GM12878 (cell line): Measurements from ENCODE around the gene TESPA1. TPM values are rescaled to one million over a fixed set of nuclear protein-coding genes. Genes with fewer than 3 reads are reported as not detected.

Experiments used
- ATAC-seq: fragments of 200-7000 bp; cut with Tn5 transposase; 3 replicates; pipeline ENCODE4 v1.9.1; 2020; ENCODE audit warnings: mild to moderate bottlenecking, moderate library complexity
- BruUV-seq: library from RNA; stranded (reverse); fragments of 400-500 nt; replicated peaks from 2 replicates; lab custom pipeline; 2021; lab: Mats Ljungman, UMichigan
- CTCF ChIA-PET: fragments of 300-600 bp; sonication (Branson Sonifier 250); formaldehyde crosslinking; extraction: SDS; loops from one replicate; lab custom pipeline; 2021; ENCODE audit warnings: inconsistent platforms; lab: Yijun Ruan, JAX
- POLR2A ChIA-PET: fragments of 350-600 bp; formaldehyde crosslinking; extraction: SDS; loops from one replicate; lab custom pipeline; 2021; ENCODE audit warnings: inconsistent platforms; lab: Charles Lee
- RAD21 ChIA-PET: fragments of 300-600 bp; sonication (Branson Sonifier 250); formaldehyde crosslinking; loops from one replicate; lab custom pipeline; 2023; ENCODE audit warnings: antibody characterized with exemption; ENCODE audit not compliant: unreplicated experiment; lab: Charles Lee
- SMC1A ChIA-PET: fragments of 300-600 bp; sonication (Branson Sonifier 250); formaldehyde crosslinking; loops from one replicate; lab custom pipeline; 2023; ENCODE audit not compliant: unreplicated experiment, uncharacterized antibody; lab: Charles Lee
- DNase-seq: peaks from one replicate; pipeline ENCODE4 v3.0.0-alpha.2; 2011; ENCODE audit warnings: low read depth, low spot score
- FAIRE-seq: peaks from 3 replicates; lab custom pipeline; 2011; peaks lifted over from hg19 to GRCh38; lab: Jason Lieb, UNC
- H2AFZ ChIP-seq: 2 replicates; pipeline ENCODE4 v1.6.0; 2011; ENCODE audit warnings: low read depth, low read length, control low read depth; ENCODE audit not compliant: control insufficient read depth
- H3K27ac ChIP-seq: 2 replicates; pipeline ENCODE4 v1.5.1; 2011; ENCODE audit warnings: control low read depth; ENCODE audit not compliant: control insufficient read depth, insufficient read depth
- H3K27me3 ChIP-seq, 2 experiments: replicated peaks in 1 of 2; 2 replicates each; pipeline versions ENCODE4 v1.6.0 to v1.6.1; 2011; ENCODE audit warnings: low read length in 1 of 2; ENCODE audit not compliant: control insufficient read depth in 2 of 2, insufficient read depth in 2 of 2
- H3K36me3 ChIP-seq, 2 experiments: 2 replicates each; pipeline ENCODE4 v1.5.1; 2011; ENCODE audit warnings: low read length in 1 of 2; ENCODE audit not compliant: control insufficient read depth in 2 of 2, insufficient read depth in 2 of 2
- H3K4me1 ChIP-seq: 2 replicates; pipeline ENCODE4 v1.6.1; 2011; ENCODE audit warnings: mild to moderate bottlenecking, low read length, moderate library complexity, mixed read lengths; ENCODE audit not compliant: control insufficient read depth, insufficient read depth
- H3K4me2 ChIP-seq: 2 replicates; pipeline ENCODE4 v1.6.0; 2011; ENCODE audit warnings: control low read depth; ENCODE audit not compliant: control insufficient read depth, insufficient read depth
- H3K4me3 ChIP-seq: fragments of 200-600 bp; sonication (generic); 2 replicates; pipeline ENCODE4 v1.5.1; 2016
- H3K79me2 ChIP-seq: 2 replicates; pipeline ENCODE4 v1.6.0; 2011; ENCODE audit warnings: low read length; ENCODE audit not compliant: control insufficient read depth, insufficient read depth
- H3K9ac ChIP-seq: 2 replicates; pipeline ENCODE4 v1.8.0; 2011; ENCODE audit warnings: low read length, control low read depth, mixed read lengths; ENCODE audit not compliant: control insufficient read depth, insufficient read depth
- H3K9me3 ChIP-seq: replicated peaks from 3 replicates; pipeline ENCODE4 v1.5.1; 2011; ENCODE audit warnings: mild to moderate bottlenecking, low read length; ENCODE audit not compliant: control insufficient read depth, insufficient read depth
- H4K20me1 ChIP-seq: 2 replicates; pipeline ENCODE4 v1.6.0; 2011; ENCODE audit not compliant: control insufficient read depth, insufficient read depth
- BHLHE40 ChIP-seq, 2 experiments: fragments of 450-650 bp in 1 of 2; IDR thresholded peaks; 2 replicates each; pipeline ENCODE4 v1.6.1; 2011 to 2017; ENCODE audit warnings: low read depth in 2 of 2, borderline replicate concordance in 1 of 2, improper control_type of control experiment in 1 of 2, low read length in 1 of 2, mild to moderate bottlenecking in 1 of 2
- DPF2 ChIP-seq: fragments of 450-650 bp; IDR thresholded peaks from 2 replicates; pipeline ENCODE4 v1.6.1; 2017; ENCODE audit warnings: mild to moderate bottlenecking
- GABPA ChIP-seq: IDR thresholded peaks from 2 replicates; pipeline ENCODE4 v1.6.1; 2014; ENCODE audit warnings: antibody characterized with exemption, low read depth, mild to moderate bottlenecking, inconsistent platforms
- RAD21 ChIP-seq: IDR thresholded peaks from 2 replicates; pipeline ENCODE4 v1.6.1; 2011; ENCODE audit warnings: mild to moderate bottlenecking, low read depth, low read length, moderate library complexity; ENCODE audit not compliant: insufficient read depth
- SPI1 ChIP-seq: IDR thresholded peaks from 2 replicates; pipeline ENCODE4 v1.6.1; 2011; ENCODE audit warnings: low read depth, mild to moderate bottlenecking, low read length, moderate library complexity, borderline replicate concordance; ENCODE audit not compliant: insufficient read depth
- WGBS: methylation state at CpG from one replicate; pipeline ENCODE4 v1.1.6; 2016; ENCODE audit warnings: low lambda C conversion rate; ENCODE audit not compliant: insufficient replicate concordance, insufficient coverage; ENCODE audit errors: missing lambda C conversion rate; 5-methylcytosine and 5-hydroxymethylcytosine counted together
- in situ Hi-C: fragments of 300-500 bp; cut with MboI; formaldehyde crosslinking; loops from 9 replicates; pipeline ENCODE4 v1.14.3; 2018; ENCODE audit warnings: mixed read lengths
- intact Hi-C: fragments of 100-400 bp; cut with micrococcal nuclease; formaldehyde crosslinking; loops from one replicate; pipeline ENCODE4 v1.14.2; 2022; ENCODE audit not compliant: unreplicated experiment
- polyA plus RNA-seq, 11 experiments: library from polyadenylated mRNA; depleted of rRNA in 4 of 11; unstranded in 6 of 11; stranded (reverse) in 5 of 11; fragments of >200 nt; fragmentation: Nextera tagmentation in 4 of 11; fragmentation: Illumina TruSeq in 1 of 11; extraction: Ambion mirVana in 4 of 11; extraction: Trizol in 1 of 11; gene quantifications; 1 replicate in 1 of 11; 2 replicates in 10 of 11; pipeline versions ENCODE4 v1.2.1 to v1.2.3, GENCODE V29; 2011 to 2016; ENCODE audit warnings: inconsistent platforms in 2 of 11, missing spikeins in 2 of 11, low read depth in 1 of 11
- total RNA-seq, 4 experiments: library from RNA; depleted of rRNA in 3 of 4; stranded (reverse); fragments of >200 nt in 3 of 4; fragmentation: Illumina TruSeq in 1 of 4; extraction: Trizol in 1 of 4; gene quantifications; 2 replicates each; pipeline versions ENCODE4 v1.2.1 to v1.2.3, GENCODE V29; 2013 to 2021
- TF ChIP-seq, protein P1 (sequence below): fragments of 450-650 bp; IDR thresholded peaks from 2 replicates; pipeline ENCODE4 v1.6.1; 2017; ENCODE audit warnings: mild to moderate bottlenecking

The TESPA1 gene
- total and polyA plus RNA-seq, 10 of the 15 experiments (the other 5 are each of a cell fraction or from before 2014, with no cell fraction given) = 13.8 to 56.2 (median 23.9) TPM

GRCh38 chr12:55001198-55001868 lies 16.8 kb upstream of the TESPA1 start:
- Histone ChIP-seq H3K27ac (no peak overlapping the region), H3K9ac (no peak overlapping the region), H3K36me3 (no peaks in the 10 kb centered on the region), H4K20me1 (no peaks in the 10 kb centered on the region), H3K9me3 (peaks cover 4% of the 10 kb centered on the region), H3K4me3 (no peak overlapping the region), H3K27me3 (no peaks in the 10 kb centered on the region), H2AFZ (no peak overlapping the region), H3K79me2 (no peaks in the 10 kb centered on the region), H3K4me1 (no peaks in the 10 kb centered on the region; the same call in 1 of the 2 replicates), H3K4me2 (no peak overlapping the region)
- ChIA-PET CTCF (interaction anchor here (0.8 to 12.8 kb wide), 5 partner anchors 8 to 299 kb away, joined by 3 to 700 read pairs (median 4); no protein-coding TSS in a partner anchor), RAD21 (interaction anchor here (1.1 to 1.6 kb wide), 2 partner anchors 9 to 71 kb away, joined by 4 to 6 read pairs; no protein-coding TSS in a partner anchor), POLR2A (no interaction called here), SMC1A (interaction anchor here (0.7 to 13.2 kb wide), 3 partner anchors 9 to 70 kb away, joined by 3 to 429 read pairs (median 4); no protein-coding TSS in a partner anchor)
- BruUV-seq = no TSS peak
- in situ Hi-C loops = no loop called here
- DNase-seq (no peak), ATAC-seq (peak; percentile 45; the same call in 2 of the 3 replicates), FAIRE-seq (peak; percentile 47)
- TF ChIP-seq SPI1 (peak; percentile 85), GABPA (0 out of 2 replicates have a peak, but pooled peaks have one; percentile 24), BHLHE40 (IDR thresholded peaks at IDR 0.05; ENCODE audit: borderline replicate concordance in 1 of 2, low read depth in 2 of 2, low read length in 1 of 2) (peak; percentile 13 to 33; a peak in 1 of 4 replicates), RAD21 (no peak), DPF2 (peak; percentile 34; the same call in 1 of the 2 replicates)
- TF ChIP-seq, protein P1, sequence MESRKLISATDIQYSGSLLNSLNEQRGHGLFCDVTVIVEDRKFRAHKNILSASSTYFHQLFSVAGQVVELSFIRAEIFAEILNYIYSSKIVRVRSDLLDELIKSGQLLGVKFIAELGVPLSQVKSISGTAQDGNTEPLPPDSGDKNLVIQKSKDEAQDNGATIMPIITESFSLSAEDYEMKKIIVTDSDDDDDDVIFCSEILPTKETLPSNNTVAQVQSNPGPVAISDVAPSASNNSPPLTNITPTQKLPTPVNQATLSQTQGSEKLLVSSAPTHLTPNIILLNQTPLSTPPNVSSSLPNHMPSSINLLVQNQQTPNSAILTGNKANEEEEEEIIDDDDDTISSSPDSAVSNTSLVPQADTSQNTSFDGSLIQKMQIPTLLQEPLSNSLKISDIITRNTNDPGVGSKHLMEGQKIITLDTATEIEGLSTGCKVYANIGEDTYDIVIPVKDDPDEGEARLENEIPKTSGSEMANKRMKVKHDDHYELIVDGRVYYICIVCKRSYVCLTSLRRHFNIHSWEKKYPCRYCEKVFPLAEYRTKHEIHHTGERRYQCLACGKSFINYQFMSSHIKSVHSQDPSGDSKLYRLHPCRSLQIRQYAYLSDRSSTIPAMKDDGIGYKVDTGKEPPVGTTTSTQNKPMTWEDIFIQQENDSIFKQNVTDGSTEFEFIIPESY = no peak
- intact Hi-C loops = no loop called here
- 35% methylated on average over 4 of the region's 4 CpGs for WGBS
